Keratinocyte (primary cell): ENCODE measurements around the gene ARL4D. TPM values are rescaled to one million over a fixed set of nuclear protein-coding genes. Genes with fewer than 3 reads are reported as not detected.

ENCODE experiments used
- DNase-seq: peaks from one replicate; pipeline ENCODE4 v3.0.0-alpha.2; 2011; ENCODE audit warnings: low read depth, missing footprints, low spot score
- FAIRE-seq: peaks from 2 replicates; lab custom pipeline; 2011; peaks lifted over from hg19 to GRCh38; lab: Jason Lieb, UNC
- H2AFZ ChIP-seq: 2 replicates; pipeline ENCODE4 v1.6.0; 2012; ENCODE audit warnings: low read length, control low read depth, inconsistent platforms; ENCODE audit not compliant: control insufficient read depth
- H3K27ac ChIP-seq: 2 replicates; pipeline ENCODE4 v1.5.1; 2011; ENCODE audit warnings: low read length; ENCODE audit not compliant: control insufficient read depth, insufficient read depth
- H3K27me3 ChIP-seq: 3 replicates; pipeline ENCODE4 v1.6.0; 2011; ENCODE audit warnings: low read length; ENCODE audit not compliant: control insufficient read depth, insufficient read depth; ENCODE audit errors: extremely low read depth
- H3K36me3 ChIP-seq, 2 experiments: 2 replicates in 1 of 2; 3 replicates in 1 of 2; pipeline ENCODE4 v1.5.1; 2011; ENCODE audit warnings: low read length in 2 of 2, mild to moderate bottlenecking in 1 of 2; ENCODE audit not compliant: control insufficient read depth in 2 of 2, insufficient read depth in 2 of 2; ENCODE audit errors: extremely low read depth in 1 of 2
- H3K4me1 ChIP-seq: 3 replicates; pipeline ENCODE4 v1.5.1; 2011; ENCODE audit warnings: low read length; ENCODE audit not compliant: control insufficient read depth, insufficient read depth; ENCODE audit errors: extremely low read depth
- H3K4me2 ChIP-seq: 3 replicates; pipeline ENCODE4 v1.6.0; 2011; ENCODE audit warnings: low read depth, low read length; ENCODE audit not compliant: control insufficient read depth, insufficient read depth; ENCODE audit errors: extremely low read depth
- H3K4me3 ChIP-seq, 3 experiments: fragments of 200-600 bp in 1 of 3; sonication (generic) in 1 of 3; 2 replicates in 2 of 3; 3 replicates in 1 of 3; pipeline ENCODE4 v1.5.1; 2011 to 2016; ENCODE audit warnings: low read length in 3 of 3, mild to moderate bottlenecking in 3 of 3, control low read depth in 2 of 3, inconsistent platforms in 1 of 3, low read depth in 1 of 3, mixed read lengths in 1 of 3, mixed run types in 1 of 3, moderate library complexity in 1 of 3; ENCODE audit not compliant: control insufficient read depth in 2 of 3, insufficient read depth in 2 of 3; ENCODE audit errors: extremely low read depth in 1 of 3
- H3K79me2 ChIP-seq: 2 replicates; pipeline ENCODE4 v1.6.0; 2012; ENCODE audit warnings: low read length; ENCODE audit not compliant: control insufficient read depth, insufficient read depth
- H3K9ac ChIP-seq: 3 replicates; pipeline ENCODE4 v1.6.0; 2011; ENCODE audit warnings: low read length; ENCODE audit not compliant: control insufficient read depth, insufficient read depth; ENCODE audit errors: extremely low read depth
- H3K9me1 ChIP-seq: 3 replicates; pipeline ENCODE4 v1.6.0; 2011; ENCODE audit warnings: low read length; ENCODE audit not compliant: control insufficient read depth, insufficient read depth; ENCODE audit errors: extremely low read depth
- H3K9me3 ChIP-seq: 2 replicates; pipeline ENCODE4 v1.5.1; 2012; ENCODE audit warnings: low read depth, low read length; ENCODE audit not compliant: control insufficient read depth
- H4K20me1 ChIP-seq: 3 replicates; pipeline ENCODE4 v1.6.0; 2011; ENCODE audit warnings: low read length; ENCODE audit not compliant: control insufficient read depth, insufficient read depth; ENCODE audit errors: extremely low read depth
- EZH2 ChIP-seq: IDR thresholded peaks from one replicate; pipeline ENCODE4 v1.6.1; 2012; ENCODE audit warnings: inconsistent platforms, mild to moderate bottlenecking, low read length, moderate library complexity
- dilution Hi-C: fragments of 300-500 bp; cut with MboI; formaldehyde crosslinking; loops from one replicate; pipeline ENCODE4 v1.7.0; 2020; ENCODE audit warnings: low sequenced_read_pairs; ENCODE audit not compliant: extremely low pct_ligation_motif_present
- polyA plus RNA-seq, 5 experiments: library from polyadenylated mRNA; depleted of rRNA in 3 of 5; stranded (reverse) in 3 of 5; stranded (forward) in 1 of 5; unstranded in 1 of 5; fragments of >200 nt; gene quantifications; 1 replicate in 1 of 5; 2 replicates in 3 of 5; 3 replicates in 1 of 5; pipeline versions ENCODE4 v1.2.1 to v1.2.3, GENCODE V29; 2011 to 2012; ENCODE audit warnings: missing spikeins in 2 of 5, low read depth in 1 of 5, low replicate concordance in 1 of 5
- TF ChIP-seq, protein P1 (sequence below), 3 experiments: IDR thresholded peaks in 1 of 3; conservative IDR thresholded peaks in 1 of 3; optimal IDR thresholded peaks in 1 of 3; 2 replicates in 2 of 3; 3 replicates in 1 of 3; pipeline versions ENCODE3 to v1.5.1; 2011; ENCODE audit warnings: low read length in 3 of 3, mild to moderate bottlenecking in 3 of 3, moderate library complexity in 2 of 3, control low read depth in 1 of 3, inconsistent platforms in 1 of 3; ENCODE audit not compliant: insufficient read depth in 2 of 3; ENCODE audit errors: extremely low read depth in 1 of 3

The ARL4D gene
- polyA plus RNA-seq, 1 donor (not counting 4 experiments of a cell fraction or from before 2014, with no cell fraction given): 36.5 TPM

DNA sequence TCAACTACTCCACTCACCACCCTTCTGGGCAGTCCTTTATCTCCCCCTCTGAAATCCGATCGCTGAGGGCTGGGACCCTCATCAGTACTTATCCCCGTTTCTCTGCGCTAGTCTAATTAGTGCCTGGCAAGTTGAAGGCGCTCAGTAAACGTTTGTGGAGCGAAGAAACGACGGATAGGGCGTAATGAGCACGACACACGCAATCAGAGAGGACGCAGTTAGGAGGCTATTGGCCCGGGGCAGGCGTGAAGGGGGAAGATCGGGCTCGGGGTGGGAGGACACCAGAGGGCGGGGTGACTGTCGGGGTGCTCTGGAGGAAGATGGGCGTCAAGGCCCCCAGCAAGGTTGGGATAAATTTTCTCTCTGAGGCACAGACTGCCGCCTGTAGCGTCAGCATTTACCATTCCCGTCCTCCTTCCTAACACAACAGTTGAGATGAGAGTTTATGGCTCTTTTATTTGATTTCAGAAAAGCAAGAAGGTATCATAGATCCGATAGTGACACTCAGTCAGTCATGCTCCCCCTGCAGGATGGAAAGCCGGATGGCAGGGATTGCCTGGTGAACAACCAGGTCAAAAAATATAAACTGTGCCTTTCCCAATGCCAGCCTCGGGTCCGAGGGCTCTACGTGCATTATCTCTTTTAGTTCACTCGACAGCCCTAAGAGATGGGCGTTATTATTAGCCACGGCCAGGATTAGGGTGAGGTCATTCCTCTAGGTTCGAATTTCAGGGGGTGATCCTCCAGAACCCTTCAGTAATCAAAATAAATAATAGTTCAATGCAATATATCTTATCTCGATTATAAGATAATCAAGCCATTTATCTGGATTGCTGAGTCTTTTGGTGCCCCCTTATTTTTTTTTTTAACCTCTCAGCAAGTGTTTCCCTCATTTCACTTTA is 9.5 kb upstream of the ARL4D start:
- dilution Hi-C loops: no loop called here
- Histone ChIP-seq H3K9me1 (no peaks in the 10 kb centered on the region), H2AFZ (peak overlapping the region; percentile 98), H3K27me3 (no peaks in the 10 kb centered on the region), H3K36me3 (no peaks in the 10 kb centered on the region), H4K20me1 (no peaks in the 10 kb centered on the region), H3K4me2 (peak overlapping the region; percentile 84), H3K9ac (peak overlapping the region; percentile 85), H3K9me3 (no peaks in the 10 kb centered on the region), H3K4me3 (peak overlapping the region; percentile 47 to 75 (median 64)), H3K27ac (peak overlapping the region; percentile 89), H3K79me2 (no peaks in the 10 kb centered on the region), H3K4me1 (peaks cover 14% of the 10 kb centered on the region)
- no peak for DNase-seq
- FAIRE-seq: peak; percentile 48
- TF ChIP-seq, protein P1, sequence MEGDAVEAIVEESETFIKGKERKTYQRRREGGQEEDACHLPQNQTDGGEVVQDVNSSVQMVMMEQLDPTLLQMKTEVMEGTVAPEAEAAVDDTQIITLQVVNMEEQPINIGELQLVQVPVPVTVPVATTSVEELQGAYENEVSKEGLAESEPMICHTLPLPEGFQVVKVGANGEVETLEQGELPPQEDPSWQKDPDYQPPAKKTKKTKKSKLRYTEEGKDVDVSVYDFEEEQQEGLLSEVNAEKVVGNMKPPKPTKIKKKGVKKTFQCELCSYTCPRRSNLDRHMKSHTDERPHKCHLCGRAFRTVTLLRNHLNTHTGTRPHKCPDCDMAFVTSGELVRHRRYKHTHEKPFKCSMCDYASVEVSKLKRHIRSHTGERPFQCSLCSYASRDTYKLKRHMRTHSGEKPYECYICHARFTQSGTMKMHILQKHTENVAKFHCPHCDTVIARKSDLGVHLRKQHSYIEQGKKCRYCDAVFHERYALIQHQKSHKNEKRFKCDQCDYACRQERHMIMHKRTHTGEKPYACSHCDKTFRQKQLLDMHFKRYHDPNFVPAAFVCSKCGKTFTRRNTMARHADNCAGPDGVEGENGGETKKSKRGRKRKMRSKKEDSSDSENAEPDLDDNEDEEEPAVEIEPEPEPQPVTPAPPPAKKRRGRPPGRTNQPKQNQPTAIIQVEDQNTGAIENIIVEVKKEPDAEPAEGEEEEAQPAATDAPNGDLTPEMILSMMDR (optimal IDR thresholded peaks at IDR 0.05 in 1 of 3, IDR thresholded peaks at IDR 0.05 in 1 of 3, conservative IDR thresholded peaks at IDR 0.05 in 1 of 3; ENCODE audit: extremely low read depth in 1 of 3, insufficient read depth in 2 of 3, low read length in 3 of 3): peak; percentile 85 to 96 (median 85)
- no peak for TF ChIP-seq EZH2

DNA sequence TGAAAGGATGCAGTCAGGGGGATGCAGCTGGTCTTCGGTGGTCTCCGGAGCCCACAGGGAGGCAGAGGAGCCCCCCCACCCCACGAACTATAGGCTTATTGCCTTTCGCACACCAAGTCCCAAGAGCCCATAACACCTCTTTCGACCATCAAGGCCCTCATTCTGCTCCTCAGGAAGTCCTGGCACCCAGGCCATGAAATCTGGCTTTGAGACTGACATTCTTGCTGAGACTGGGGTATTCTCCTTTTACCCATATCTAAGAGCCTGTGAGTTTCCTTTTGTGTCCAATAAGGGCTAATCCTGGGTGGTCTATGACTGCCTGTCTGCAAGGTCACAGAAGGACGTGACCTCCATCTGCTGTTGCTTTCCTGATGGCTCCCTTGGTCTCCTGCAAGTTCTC is 6.4 kb upstream of the ARL4D start:
- H3K9me1 ChIP-seq: no peaks in the 10 kb centered on the region
- no peaks in the 10 kb centered on the region for H3K27me3 ChIP-seq
- no peak overlapping the region for H3K4me2 ChIP-seq
- no peak for DNase-seq
- H3K9ac ChIP-seq: no peak overlapping the region
- no peak overlapping the region for H3K27ac ChIP-seq
- FAIRE-seq: no peak
- peaks cover 4% of the 10 kb centered on the region for H3K4me1 ChIP-seq
- H3K79me2 ChIP-seq: no peaks in the 10 kb centered on the region
- no peaks in the 10 kb centered on the region for H3K9me3 ChIP-seq
- no peak overlapping the region for H2AFZ ChIP-seq
- dilution Hi-C loops: no loop called here
- no peak overlapping the region for H3K4me3 ChIP-seq
- TF ChIP-seq EZH2: no peak
- TF ChIP-seq, protein P1 (optimal IDR thresholded peaks at IDR 0.05 in 1 of 3, IDR thresholded peaks at IDR 0.05 in 1 of 3, conservative IDR thresholded peaks at IDR 0.05 in 1 of 3; ENCODE audit: extremely low read depth in 1 of 3, insufficient read depth in 2 of 3, low read length in 3 of 3): no peak
- no peaks in the 10 kb centered on the region for H4K20me1 ChIP-seq
- H3K36me3 ChIP-seq: no peaks in the 10 kb centered on the region
